Measurements from ENCODE around the gene EYS.
A peak's percentile ranks its signal among the peaks of the same experiment; 100 is the strongest.
"Not testable (repeated sequence)": the region's sequence is repeated elsewhere in the genome, so short reads cannot be mapped to it uniquely, and the experiment has no call there.

EYS gene

GRCh38 chr6:63817492-63818050 is 1889.5 kb downstream of the EYS start:
- DNase-seq (ENCODE audit: low spot score) = no peak

- DNase-seq (ENCODE audit: low spot score) = no peak
These were observed 1890.0 kb downstream of the EYS start for GRCh38 chr6:63816982-63817436.

GRCh38 chr6:63816401-63816981 is 1890.5 kb downstream of the EYS start:
- no peak for DNase-seq (ENCODE audit: low spot score)

GRCh38 chr6:63814459-63814858 is 1892.6 kb downstream of the EYS start:
- no peak for DNase-seq (ENCODE audit: low spot score)

- no peak for DNase-seq (ENCODE audit: low spot score)
These were observed 1893.4 kb downstream of the EYS start for GRCh38 chr6:63813566-63814120.

- no peak for DNase-seq (ENCODE audit: low spot score)
These were observed 1898.5 kb downstream of the EYS start for GRCh38 chr6:63808576-63808975.

- no peak for DNase-seq (ENCODE audit: low spot score)
These were observed 1900.0 kb downstream of the EYS start for GRCh38 chr6:63807056-63807455.

GRCh38 chr6:63806573-63806913 is 1900.5 kb downstream of the EYS start:
- DNase-seq (ENCODE audit: low spot score) = no peak

GRCh38 chr6:63805808-63806572 is 1901.0 kb downstream of the EYS start:
- peak; percentile 76 for DNase-seq (ENCODE audit: low spot score)

- DNase-seq (ENCODE audit: low spot score) = no peak
These were observed 1901.7 kb downstream of the EYS start for GRCh38 chr6:63805345-63805744.

GRCh38 chr6:63804381-63804956 is 1902.6 kb downstream of the EYS start:
- peak; percentile 88 for DNase-seq (ENCODE audit: low spot score)

- DNase-seq (ENCODE audit: low spot score) = no peak
These were observed 1903.7 kb downstream of the EYS start for GRCh38 chr6:63803371-63803770.

GRCh38 chr6:63802606-63803206 is 1904.3 kb downstream of the EYS start:
- DNase-seq (ENCODE audit: low spot score) = peak; percentile 55

- not testable (repeated sequence) for DNase-seq (ENCODE audit: low spot score)
These were observed 1906.6 kb downstream of the EYS start for GRCh38 chr6:63800386-63800785.

- no peak for DNase-seq (ENCODE audit: low spot score)
These were observed 1907.2 kb downstream of the EYS start for GRCh38 chr6:63799813-63800212.

- DNase-seq (ENCODE audit: low spot score) = no peak
These were observed 1907.7 kb downstream of the EYS start for GRCh38 chr6:63799313-63799712.

GRCh38 chr6:63798378-63798777 is 1908.6 kb downstream of the EYS start:
- no peak for DNase-seq (ENCODE audit: low spot score)

GRCh38 chr6:63797721-63798120 is 1909.3 kb downstream of the EYS start:
- no peak for DNase-seq (ENCODE audit: low spot score)

GRCh38 chr6:63795826-63796225 is 1911.2 kb downstream of the EYS start:
- no peak for DNase-seq (ENCODE audit: low spot score)

- DNase-seq (ENCODE audit: low spot score) = no peak
These were observed 1912.0 kb downstream of the EYS start for GRCh38 chr6:63795006-63795405.

- no peak for DNase-seq (ENCODE audit: low spot score)
These were observed 1913.4 kb downstream of the EYS start for GRCh38 chr6:63793465-63794137.
